22Rv1 (cell line): ENCODE results near the gene PPFIBP2.

ENCODE experiments used
- ZFX ChIP-seq: fragments of 450-650 bp; IDR thresholded peaks from 2 replicates; pipeline ENCODE4 v1.6.1; 2017; ENCODE audit warnings: antibody characterized with exemption, borderline replicate concordance
- TF ChIP-seq, protein P1 (sequence below): fragments of 450-650 bp; IDR thresholded peaks from 2 replicates; pipeline ENCODE4 v1.5.1; 2017; ENCODE audit warnings: mild to moderate bottlenecking

DNA sequence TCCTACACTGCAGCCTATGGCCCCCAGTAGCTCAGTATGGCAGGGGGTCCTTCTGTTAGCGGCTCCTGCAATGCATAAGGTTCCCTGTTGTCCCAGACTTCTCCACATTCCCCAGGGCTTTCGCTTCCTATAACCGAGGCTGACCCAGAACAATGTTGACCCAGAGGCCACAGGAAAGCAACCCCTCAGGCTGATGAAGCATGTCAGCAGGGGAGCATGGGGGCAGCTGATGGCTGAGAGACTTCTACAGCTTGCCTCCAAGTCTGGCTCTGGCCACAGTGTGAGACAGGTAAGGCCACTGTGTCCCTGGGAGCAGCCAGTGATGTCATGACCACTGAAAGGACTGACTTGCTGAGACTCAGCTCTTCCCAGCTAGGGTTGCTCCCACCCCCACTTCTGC, 12.5 kb upstream of the PPFIBP2 start:
- TF ChIP-seq, protein P1, sequence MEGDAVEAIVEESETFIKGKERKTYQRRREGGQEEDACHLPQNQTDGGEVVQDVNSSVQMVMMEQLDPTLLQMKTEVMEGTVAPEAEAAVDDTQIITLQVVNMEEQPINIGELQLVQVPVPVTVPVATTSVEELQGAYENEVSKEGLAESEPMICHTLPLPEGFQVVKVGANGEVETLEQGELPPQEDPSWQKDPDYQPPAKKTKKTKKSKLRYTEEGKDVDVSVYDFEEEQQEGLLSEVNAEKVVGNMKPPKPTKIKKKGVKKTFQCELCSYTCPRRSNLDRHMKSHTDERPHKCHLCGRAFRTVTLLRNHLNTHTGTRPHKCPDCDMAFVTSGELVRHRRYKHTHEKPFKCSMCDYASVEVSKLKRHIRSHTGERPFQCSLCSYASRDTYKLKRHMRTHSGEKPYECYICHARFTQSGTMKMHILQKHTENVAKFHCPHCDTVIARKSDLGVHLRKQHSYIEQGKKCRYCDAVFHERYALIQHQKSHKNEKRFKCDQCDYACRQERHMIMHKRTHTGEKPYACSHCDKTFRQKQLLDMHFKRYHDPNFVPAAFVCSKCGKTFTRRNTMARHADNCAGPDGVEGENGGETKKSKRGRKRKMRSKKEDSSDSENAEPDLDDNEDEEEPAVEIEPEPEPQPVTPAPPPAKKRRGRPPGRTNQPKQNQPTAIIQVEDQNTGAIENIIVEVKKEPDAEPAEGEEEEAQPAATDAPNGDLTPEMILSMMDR = no peak
- TF ChIP-seq ZFX = no peak
